SKM-1 (cell line): ENCODE measurements around the gene SUCO.

Experiments
- DNase-seq: peaks from one replicate; lab custom pipeline; 2025; ENCODE audit not compliant: unreplicated experiment; lab: John Stamatoyannopoulos, UW

Gene SUCO

GRCh38 chr1:172641492-172641891 is 108.5 kb downstream of the SUCO start:
- no peak for DNase-seq

GRCh38 chr1:172642970-172643369 is 110.0 kb downstream of the SUCO start:
- no peak for DNase-seq

GRCh38 chr1:172646653-172647052 is 113.7 kb downstream of the SUCO start:
- DNase-seq: no peak

GRCh38 chr1:172647110-172647564 is 114.2 kb downstream of the SUCO start:
- DNase-seq: no peak

- DNase-seq: no peak
Observed at GRCh38 chr1:172647987-172648386, 115.0 kb downstream of the SUCO start.

- DNase-seq: no peak
Observed at GRCh38 chr1:172650474-172651193, 117.7 kb downstream of the SUCO start.

- DNase-seq: no peak
Observed at GRCh38 chr1:172653015-172653709, 120.2 kb downstream of the SUCO start.

GRCh38 chr1:172654535-172654934 is 121.6 kb downstream of the SUCO start:
- DNase-seq: no peak

- no peak for DNase-seq
Observed at GRCh38 chr1:172656576-172656975, 123.6 kb downstream of the SUCO start.

GRCh38 chr1:172657586-172657985 is 124.6 kb downstream of the SUCO start:
- no peak for DNase-seq

- DNase-seq: no peak
Observed at GRCh38 chr1:172658871-172659453, 126.0 kb downstream of the SUCO start, which contains the start of gene FASLG. Gene FASLG (plus strand): TSS chr1:172659103. CDS start chr1:172659202, 99 bp downstream.

GRCh38 chr1:172661107-172661506 is 128.2 kb downstream of the SUCO start:
- no peak for DNase-seq
